GM12872 (cell line): Measurements from ENCODE around the gene MAP6.

ENCODE experiments used
- TF ChIP-seq, protein P1 (sequence below): IDR thresholded peaks from 3 replicates; pipeline ENCODE4 v1.5.1; 2011; ENCODE audit warnings: low read depth, mild to moderate bottlenecking, low read length, moderate library complexity; ENCODE audit not compliant: insufficient read depth

MAP6 gene

DNA sequence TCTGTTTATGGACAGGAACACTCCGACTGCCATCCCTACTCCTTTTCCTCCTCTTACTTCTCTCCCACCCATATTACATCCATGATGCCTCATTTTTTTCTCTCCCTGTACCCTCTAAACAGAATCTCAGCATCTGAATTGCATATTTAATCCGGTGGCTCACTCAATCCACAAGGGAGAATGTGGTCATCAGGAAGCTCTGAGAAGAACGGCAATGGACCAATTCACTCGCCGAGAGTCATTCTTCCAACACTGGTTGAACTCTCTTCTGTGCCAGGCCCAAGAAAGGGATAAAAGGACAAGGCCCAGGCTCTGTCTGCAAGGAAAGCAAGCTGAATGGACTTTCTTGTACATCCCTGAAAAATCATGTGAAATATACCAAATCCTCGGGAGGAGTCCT lies 15.9 kb downstream of the MAP6 start:
- TF ChIP-seq, protein P1, sequence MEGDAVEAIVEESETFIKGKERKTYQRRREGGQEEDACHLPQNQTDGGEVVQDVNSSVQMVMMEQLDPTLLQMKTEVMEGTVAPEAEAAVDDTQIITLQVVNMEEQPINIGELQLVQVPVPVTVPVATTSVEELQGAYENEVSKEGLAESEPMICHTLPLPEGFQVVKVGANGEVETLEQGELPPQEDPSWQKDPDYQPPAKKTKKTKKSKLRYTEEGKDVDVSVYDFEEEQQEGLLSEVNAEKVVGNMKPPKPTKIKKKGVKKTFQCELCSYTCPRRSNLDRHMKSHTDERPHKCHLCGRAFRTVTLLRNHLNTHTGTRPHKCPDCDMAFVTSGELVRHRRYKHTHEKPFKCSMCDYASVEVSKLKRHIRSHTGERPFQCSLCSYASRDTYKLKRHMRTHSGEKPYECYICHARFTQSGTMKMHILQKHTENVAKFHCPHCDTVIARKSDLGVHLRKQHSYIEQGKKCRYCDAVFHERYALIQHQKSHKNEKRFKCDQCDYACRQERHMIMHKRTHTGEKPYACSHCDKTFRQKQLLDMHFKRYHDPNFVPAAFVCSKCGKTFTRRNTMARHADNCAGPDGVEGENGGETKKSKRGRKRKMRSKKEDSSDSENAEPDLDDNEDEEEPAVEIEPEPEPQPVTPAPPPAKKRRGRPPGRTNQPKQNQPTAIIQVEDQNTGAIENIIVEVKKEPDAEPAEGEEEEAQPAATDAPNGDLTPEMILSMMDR, result no peak

DNA sequence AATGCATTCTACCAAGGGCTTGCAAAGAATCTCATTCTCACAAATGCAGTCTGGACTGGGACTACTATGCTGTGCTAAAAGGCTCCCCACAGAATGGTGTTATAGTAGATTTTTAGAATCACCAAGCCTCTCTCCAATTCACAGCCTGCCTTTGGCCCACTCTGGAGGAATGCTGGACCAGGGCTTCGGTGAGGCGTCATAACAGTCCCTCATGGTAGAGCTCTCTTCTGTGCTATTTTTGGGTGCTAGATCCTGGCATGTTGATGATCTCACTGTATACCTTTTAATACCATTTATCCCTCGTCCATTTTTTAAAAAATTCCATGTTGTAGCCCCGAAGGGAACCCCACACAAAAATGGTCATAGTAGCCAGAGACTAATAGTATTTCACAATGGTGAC lies 17.6 kb downstream of the MAP6 start:
- TF ChIP-seq, protein P1, result no peak

DNA sequence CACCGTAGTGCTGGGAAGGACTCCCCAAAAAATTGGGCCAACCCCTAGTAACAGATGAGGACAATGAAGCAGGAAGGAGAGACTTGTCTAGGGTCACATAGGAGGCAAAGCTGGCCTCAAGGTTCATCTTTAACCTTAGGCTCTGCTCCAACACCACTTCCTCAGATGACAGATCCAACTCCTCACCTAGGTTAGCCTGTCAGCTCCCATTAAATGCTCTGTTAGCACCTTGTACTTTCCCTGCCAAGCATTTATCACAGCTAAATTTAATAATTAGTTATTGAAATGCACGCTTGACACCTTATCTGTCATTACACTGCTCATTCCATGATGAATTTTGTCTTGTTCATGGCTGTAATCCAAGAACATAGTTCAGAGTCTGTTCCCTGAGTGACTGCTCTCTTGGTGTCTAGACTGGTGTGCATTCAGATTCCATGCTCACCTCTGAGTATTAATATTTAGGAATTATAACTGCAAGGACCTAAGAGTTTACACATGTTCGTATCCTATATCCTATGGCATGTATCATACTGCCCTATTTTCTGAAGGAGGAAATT lies 18.6 kb downstream of the MAP6 start:
- TF ChIP-seq, protein P1, result no peak

DNA sequence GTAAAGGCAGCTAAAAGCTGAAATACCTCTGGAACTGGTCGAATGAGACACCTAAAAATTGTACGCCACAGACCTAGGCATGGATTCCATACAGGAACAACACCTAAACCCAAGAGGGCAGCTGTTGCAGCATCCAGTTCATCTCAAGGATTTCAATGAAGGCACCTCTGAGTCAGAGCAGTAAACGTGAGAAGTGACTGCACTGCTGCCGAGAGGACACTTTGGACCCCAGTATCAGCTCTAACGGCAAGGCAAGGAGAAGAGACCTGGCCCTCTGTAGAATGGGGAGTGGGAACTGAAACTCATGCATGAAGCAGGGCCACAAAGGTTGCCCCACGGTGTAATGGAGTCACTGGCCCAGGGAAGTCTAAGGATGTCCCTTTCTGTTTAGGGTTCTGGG lies 23.9 kb downstream of the MAP6 start:
- TF ChIP-seq, protein P1, result no peak

DNA sequence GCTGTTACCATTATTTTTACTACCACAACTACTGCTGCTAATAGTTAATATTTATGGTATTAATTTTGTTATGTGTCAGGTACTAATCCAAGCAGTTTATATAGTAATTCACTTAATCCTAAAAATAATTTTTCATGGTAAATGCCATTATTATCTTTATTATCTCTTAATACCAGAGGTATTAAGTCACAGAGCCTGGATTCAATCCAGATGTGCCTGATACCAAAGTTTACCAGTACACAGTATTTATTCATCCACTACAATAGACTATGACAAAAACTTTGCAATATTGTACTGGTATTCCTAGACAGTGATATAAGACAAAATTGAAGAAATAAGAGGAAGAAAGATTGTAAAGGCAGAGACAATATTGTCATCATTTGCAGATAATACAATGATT lies 24.5 kb downstream of the MAP6 start:
- TF ChIP-seq, protein P1, result no peak

DNA sequence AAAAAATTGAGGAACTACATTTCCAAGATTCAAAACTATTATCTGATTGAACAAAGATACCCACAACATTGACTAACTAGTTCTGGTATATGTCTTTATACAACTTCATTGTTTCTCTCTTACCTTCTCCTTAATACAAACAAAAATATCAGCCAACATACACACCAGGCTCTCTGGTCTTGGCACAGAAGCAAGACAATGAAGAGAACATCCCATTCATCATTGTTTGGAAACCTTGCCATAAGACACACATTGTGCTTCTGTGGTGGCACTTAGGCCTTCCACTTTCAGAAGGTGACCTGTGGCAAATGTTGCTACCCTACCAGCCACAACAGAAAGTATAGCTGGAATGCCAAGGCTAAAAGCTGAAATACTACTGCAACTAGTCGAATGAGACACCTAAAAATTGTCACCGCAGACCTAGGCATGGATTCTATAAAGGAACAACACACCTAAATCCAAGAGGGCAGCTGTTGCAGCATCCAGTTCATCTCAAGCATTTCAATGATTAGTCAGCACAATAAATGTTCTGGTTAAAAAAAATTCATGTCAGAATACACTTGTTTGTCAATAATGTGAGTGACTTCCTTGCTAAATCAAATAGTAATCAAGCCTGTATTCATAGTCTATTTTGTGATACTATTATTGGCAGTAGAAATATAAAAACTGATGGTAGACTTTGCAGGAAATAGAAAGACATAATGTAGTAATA lies 26.3 kb downstream of the MAP6 start:
- TF ChIP-seq, protein P1, result no peak

DNA sequence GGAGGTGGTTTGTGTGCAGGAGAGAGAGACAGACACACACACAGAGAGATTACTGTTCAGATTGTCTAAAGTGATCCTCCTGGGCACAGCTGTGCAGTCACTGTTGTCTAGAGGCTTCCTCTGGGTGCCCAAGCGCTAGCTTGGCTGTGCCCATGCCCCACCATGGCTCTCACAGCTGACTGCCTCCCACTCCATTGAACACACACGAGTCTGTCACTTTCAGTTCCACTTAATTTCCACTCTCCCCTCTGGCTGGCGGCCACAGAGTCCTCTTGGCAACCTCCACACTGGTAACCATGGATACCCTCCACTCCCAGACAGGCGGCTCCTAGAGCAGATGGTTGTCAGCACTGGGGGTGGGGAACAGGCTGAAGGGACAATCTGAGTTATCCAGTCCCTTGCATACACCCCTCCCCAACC lies 29.1 kb downstream of the MAP6 start:
- TF ChIP-seq, protein P1, result no peak
